ENCODE results near the gene HLA-DQB2.

DNA sequence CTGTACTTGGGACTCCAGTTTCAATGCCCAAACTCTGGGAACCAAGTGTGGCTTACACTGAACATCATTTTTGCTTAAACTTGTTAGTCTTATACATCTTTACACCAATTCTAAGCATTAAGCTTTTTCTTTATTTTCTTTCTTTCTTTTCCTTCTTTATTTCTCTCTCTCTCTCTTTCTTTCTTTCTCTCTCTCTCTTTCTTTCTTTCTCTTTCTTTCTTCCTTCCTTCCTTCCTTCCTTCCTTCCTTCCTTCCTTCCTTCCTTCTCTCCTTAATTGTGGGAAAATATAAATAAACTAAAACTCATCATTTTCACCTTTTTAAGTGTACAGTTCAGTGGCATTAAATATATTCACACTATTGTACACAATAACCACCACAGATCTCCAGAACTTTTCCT, 53.7 kb downstream of the HLA-DQB2 start:
- TF ChIP-seq, protein P1, sequence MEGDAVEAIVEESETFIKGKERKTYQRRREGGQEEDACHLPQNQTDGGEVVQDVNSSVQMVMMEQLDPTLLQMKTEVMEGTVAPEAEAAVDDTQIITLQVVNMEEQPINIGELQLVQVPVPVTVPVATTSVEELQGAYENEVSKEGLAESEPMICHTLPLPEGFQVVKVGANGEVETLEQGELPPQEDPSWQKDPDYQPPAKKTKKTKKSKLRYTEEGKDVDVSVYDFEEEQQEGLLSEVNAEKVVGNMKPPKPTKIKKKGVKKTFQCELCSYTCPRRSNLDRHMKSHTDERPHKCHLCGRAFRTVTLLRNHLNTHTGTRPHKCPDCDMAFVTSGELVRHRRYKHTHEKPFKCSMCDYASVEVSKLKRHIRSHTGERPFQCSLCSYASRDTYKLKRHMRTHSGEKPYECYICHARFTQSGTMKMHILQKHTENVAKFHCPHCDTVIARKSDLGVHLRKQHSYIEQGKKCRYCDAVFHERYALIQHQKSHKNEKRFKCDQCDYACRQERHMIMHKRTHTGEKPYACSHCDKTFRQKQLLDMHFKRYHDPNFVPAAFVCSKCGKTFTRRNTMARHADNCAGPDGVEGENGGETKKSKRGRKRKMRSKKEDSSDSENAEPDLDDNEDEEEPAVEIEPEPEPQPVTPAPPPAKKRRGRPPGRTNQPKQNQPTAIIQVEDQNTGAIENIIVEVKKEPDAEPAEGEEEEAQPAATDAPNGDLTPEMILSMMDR (IDR thresholded peaks at IDR 0.05; ENCODE audit: low read depth, low read length, missing input control), result no peak
- TF ChIP-seq GABPA (IDR thresholded peaks at IDR 0.05 in 1 of 2, conservative IDR thresholded peaks at IDR 0.05 in 1 of 2) (no peak), RXRA (IDR thresholded peaks at IDR 0.05) (no peak), YY1 (IDR thresholded peaks at IDR 0.05) (no peak), RAD21 (IDR thresholded peaks at IDR 0.05) (no peak), EGR1 (IDR thresholded peaks at IDR 0.05; ENCODE audit: low read depth in 2 of 2) (no peak), JUND (IDR thresholded peaks at IDR 0.05) (no peak), SP1 (IDR thresholded peaks at IDR 0.05) (no peak), TAF1 (conservative IDR thresholded peaks at IDR 0.05) (no peak), FOXA1 (IDR thresholded peaks at IDR 0.05) (no peak)
- TF ChIP-seq, protein P2, sequence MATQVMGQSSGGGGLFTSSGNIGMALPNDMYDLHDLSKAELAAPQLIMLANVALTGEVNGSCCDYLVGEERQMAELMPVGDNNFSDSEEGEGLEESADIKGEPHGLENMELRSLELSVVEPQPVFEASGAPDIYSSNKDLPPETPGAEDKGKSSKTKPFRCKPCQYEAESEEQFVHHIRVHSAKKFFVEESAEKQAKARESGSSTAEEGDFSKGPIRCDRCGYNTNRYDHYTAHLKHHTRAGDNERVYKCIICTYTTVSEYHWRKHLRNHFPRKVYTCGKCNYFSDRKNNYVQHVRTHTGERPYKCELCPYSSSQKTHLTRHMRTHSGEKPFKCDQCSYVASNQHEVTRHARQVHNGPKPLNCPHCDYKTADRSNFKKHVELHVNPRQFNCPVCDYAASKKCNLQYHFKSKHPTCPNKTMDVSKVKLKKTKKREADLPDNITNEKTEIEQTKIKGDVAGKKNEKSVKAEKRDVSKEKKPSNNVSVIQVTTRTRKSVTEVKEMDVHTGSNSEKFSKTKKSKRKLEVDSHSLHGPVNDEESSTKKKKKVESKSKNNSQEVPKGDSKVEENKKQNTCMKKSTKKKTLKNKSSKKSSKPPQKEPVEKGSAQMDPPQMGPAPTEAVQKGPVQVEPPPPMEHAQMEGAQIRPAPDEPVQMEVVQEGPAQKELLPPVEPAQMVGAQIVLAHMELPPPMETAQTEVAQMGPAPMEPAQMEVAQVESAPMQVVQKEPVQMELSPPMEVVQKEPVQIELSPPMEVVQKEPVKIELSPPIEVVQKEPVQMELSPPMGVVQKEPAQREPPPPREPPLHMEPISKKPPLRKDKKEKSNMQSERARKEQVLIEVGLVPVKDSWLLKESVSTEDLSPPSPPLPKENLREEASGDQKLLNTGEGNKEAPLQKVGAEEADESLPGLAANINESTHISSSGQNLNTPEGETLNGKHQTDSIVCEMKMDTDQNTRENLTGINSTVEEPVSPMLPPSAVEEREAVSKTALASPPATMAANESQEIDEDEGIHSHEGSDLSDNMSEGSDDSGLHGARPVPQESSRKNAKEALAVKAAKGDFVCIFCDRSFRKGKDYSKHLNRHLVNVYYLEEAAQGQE (IDR thresholded peaks at IDR 0.05), result no peak
- TF ChIP-seq, protein P3, sequence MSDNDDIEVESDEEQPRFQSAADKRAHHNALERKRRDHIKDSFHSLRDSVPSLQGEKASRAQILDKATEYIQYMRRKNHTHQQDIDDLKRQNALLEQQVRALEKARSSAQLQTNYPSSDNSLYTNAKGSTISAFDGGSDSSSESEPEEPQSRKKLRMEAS (IDR thresholded peaks at IDR 0.05), result no peak
- TF ChIP-seq, protein P4, sequence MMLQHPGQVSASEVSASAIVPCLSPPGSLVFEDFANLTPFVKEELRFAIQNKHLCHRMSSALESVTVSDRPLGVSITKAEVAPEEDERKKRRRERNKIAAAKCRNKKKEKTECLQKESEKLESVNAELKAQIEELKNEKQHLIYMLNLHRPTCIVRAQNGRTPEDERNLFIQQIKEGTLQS (IDR thresholded peaks at IDR 0.05), result no peak
- TF ChIP-seq, protein P5, sequence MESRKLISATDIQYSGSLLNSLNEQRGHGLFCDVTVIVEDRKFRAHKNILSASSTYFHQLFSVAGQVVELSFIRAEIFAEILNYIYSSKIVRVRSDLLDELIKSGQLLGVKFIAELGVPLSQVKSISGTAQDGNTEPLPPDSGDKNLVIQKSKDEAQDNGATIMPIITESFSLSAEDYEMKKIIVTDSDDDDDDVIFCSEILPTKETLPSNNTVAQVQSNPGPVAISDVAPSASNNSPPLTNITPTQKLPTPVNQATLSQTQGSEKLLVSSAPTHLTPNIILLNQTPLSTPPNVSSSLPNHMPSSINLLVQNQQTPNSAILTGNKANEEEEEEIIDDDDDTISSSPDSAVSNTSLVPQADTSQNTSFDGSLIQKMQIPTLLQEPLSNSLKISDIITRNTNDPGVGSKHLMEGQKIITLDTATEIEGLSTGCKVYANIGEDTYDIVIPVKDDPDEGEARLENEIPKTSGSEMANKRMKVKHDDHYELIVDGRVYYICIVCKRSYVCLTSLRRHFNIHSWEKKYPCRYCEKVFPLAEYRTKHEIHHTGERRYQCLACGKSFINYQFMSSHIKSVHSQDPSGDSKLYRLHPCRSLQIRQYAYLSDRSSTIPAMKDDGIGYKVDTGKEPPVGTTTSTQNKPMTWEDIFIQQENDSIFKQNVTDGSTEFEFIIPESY (IDR thresholded peaks at IDR 0.05), result no peak

Measured in liver (tissue), 3 donors.